Measurements from ENCODE around the gene PRXL2B. TPM values are rescaled to one million over a fixed set of nuclear protein-coding genes. Genes with fewer than 3 reads are reported as not detected.

PRXL2B gene
- total RNA-seq, 5 donors from 2014 or later (not counting 1 experiment from before 2014, with no cell fraction given) = 17.3 to 37.6 (median 35.3) TPM

- Histone ChIP-seq H3K36me3 (ENCODE audit: control insufficient read depth in 2 of 2, extremely low read depth in 1 of 2, insufficient read depth in 1 of 2, low read length in 1 of 2) (no peaks in the 10 kb centered on the region), H3K4me1 (ENCODE audit: control insufficient read depth in 1 of 2, extremely low read depth in 1 of 2, insufficient read depth in 2 of 2, low read length in 2 of 2) (peaks cover 0 to 17% of the 10 kb centered on the region in 2 experiments), H3K27ac (ENCODE audit: low read length) (no peak overlapping the region), H3K27me3 (replicated peaks in 1 of 2; ENCODE audit: control insufficient read depth in 2 of 2, extremely low read depth in 1 of 2, insufficient read depth in 2 of 2, low read length in 1 of 2) (peaks cover 0 to 82% of the 10 kb centered on the region in 2 experiments), H3K9me3 (no peaks in the 10 kb centered on the region), H3K4me3 (ENCODE audit: control insufficient read depth in 1 of 2, extremely low read depth in 1 of 2, low read length in 1 of 2) (no peak overlapping the region)
- WGBS (ENCODE audit: insufficient coverage) = no CpG with 5 or more reads among the region's 8 CpGs
- peak in 1 of 35 experiments; percentile 13 for DNase-seq
- H3K27me3 Mint-ChIP-seq = peaks cover 18 to 39% of the 10 kb centered on the region in 2 donors
- no peak overlapping the region for H3K4me3 Mint-ChIP-seq
- ATAC-seq (replicated peaks in 1 of 4) = no peak
- CTCF ChIA-PET = no interaction called here
- POLR2A ChIA-PET = no interaction called here
- no peak overlapping the region for H3K27ac Mint-ChIP-seq
- H3K4me1 Mint-ChIP-seq = peaks cover 1 to 22% (median 3%) of the 10 kb centered on the region in 3 donors
- H3K9me3 Mint-ChIP-seq = no peaks in the 10 kb centered on the region
- no peaks in the 10 kb centered on the region for H3K36me3 Mint-ChIP-seq
These were observed 45.5 kb downstream of the PRXL2B start for GRCh38 chr1:2632051-2632430.

GRCh38 chr1:2632561-2633361 lies 46.2 kb downstream of the PRXL2B start, which contains the start of gene MMEL1:
Gene MMEL1 (minus strand): TSS chr1:2633016. CDS start chr1:2629484, 3,532 bp downstream.
- Mint-ChIP-seq H3K27ac (no peak within 1 kb of the TSS), H3K27me3 (peaks cover 13 to 32% of the 10 kb centered on the region in 2 donors), H3K4me1 (peaks cover 2 to 18% (median 4%) of the 10 kb centered on the region in 3 donors), H3K36me3 (no peaks in the 10 kb centered on the region), H3K9me3 (no peaks in the 10 kb centered on the region), H3K4me3 (no peak within 1 kb of the TSS)
- peak in 2 of 35 experiments; percentile 7 to 21 for DNase-seq
- peaks cover 0 to 82% of the 10 kb centered on the region in 2 experiments for H3K27me3 ChIP-seq (replicated peaks in 1 of 2; ENCODE audit: control insufficient read depth in 2 of 2, extremely low read depth in 1 of 2, insufficient read depth in 2 of 2, low read length in 1 of 2)
- H3K27ac ChIP-seq (ENCODE audit: low read length) = no peak within 1 kb of the TSS
- ChIA-PET CTCF (interaction anchor here in 1 of 2 donors (0.7 kb wide), 1 partner anchor 809 kb away, joined by 3 read pairs; no protein-coding TSS in a partner anchor), POLR2A (no interaction called here)
- no peaks in the 10 kb centered on the region for H3K36me3 ChIP-seq (ENCODE audit: control insufficient read depth in 2 of 2, extremely low read depth in 1 of 2, insufficient read depth in 1 of 2, low read length in 1 of 2)
- no peak for ATAC-seq (replicated peaks in 1 of 4)
- H3K4me3 ChIP-seq (ENCODE audit: control insufficient read depth in 1 of 2, extremely low read depth in 1 of 2, low read length in 1 of 2) = no peak within 1 kb of the TSS
- peaks cover 0 to 16% of the 10 kb centered on the region in 2 experiments for H3K4me1 ChIP-seq (ENCODE audit: control insufficient read depth in 1 of 2, extremely low read depth in 1 of 2, insufficient read depth in 2 of 2, low read length in 2 of 2)
- 75% methylated on average over 8 of the region's 16 CpGs for WGBS (ENCODE audit: insufficient coverage)
- no peaks in the 10 kb centered on the region for H3K9me3 ChIP-seq

- DNase-seq (peak in 1 of 35 experiments; percentile 21), ATAC-seq (replicated peaks in 1 of 4) (no peak)
- POLR2A ChIA-PET = no interaction called here
- H3K9me3 ChIP-seq = no peaks in the 10 kb centered on the region
- 76% methylated on average over 10 of the region's 12 CpGs for WGBS (ENCODE audit: insufficient coverage)
- H3K4me1 Mint-ChIP-seq = peaks cover 2 to 18% (median 9%) of the 10 kb centered on the region in 3 donors
- no peak overlapping the region for H3K4me3 Mint-ChIP-seq
- CTCF ChIA-PET = no interaction called here
- no peak overlapping the region for H3K4me3 ChIP-seq (ENCODE audit: control insufficient read depth in 1 of 2, extremely low read depth in 1 of 2, low read length in 1 of 2)
- peaks cover 13 to 27% of the 10 kb centered on the region in 2 donors for H3K27me3 Mint-ChIP-seq
- H3K36me3 ChIP-seq (ENCODE audit: control insufficient read depth in 2 of 2, extremely low read depth in 1 of 2, insufficient read depth in 1 of 2, low read length in 1 of 2) = no peaks in the 10 kb centered on the region
- H3K27ac ChIP-seq (ENCODE audit: low read length) = no peak overlapping the region
- peaks cover 0 to 9% of the 10 kb centered on the region in 2 experiments for H3K4me1 ChIP-seq (ENCODE audit: control insufficient read depth in 1 of 2, extremely low read depth in 1 of 2, insufficient read depth in 2 of 2, low read length in 2 of 2)
- peaks cover 0 to 75% of the 10 kb centered on the region in 2 experiments for H3K27me3 ChIP-seq (replicated peaks in 1 of 2; ENCODE audit: control insufficient read depth in 2 of 2, extremely low read depth in 1 of 2, insufficient read depth in 2 of 2, low read length in 1 of 2)
- H3K27ac Mint-ChIP-seq = no peak overlapping the region
- H3K36me3 Mint-ChIP-seq = no peaks in the 10 kb centered on the region
- no peaks in the 10 kb centered on the region for H3K9me3 Mint-ChIP-seq
These were observed 46.9 kb downstream of the PRXL2B start for GRCh38 chr1:2633366-2633935.

GRCh38 chr1:2633936-2634491 lies 47.4 kb downstream of the PRXL2B start:
- peaks cover 0 to 70% of the 10 kb centered on the region in 2 experiments for H3K27me3 ChIP-seq (replicated peaks in 1 of 2; ENCODE audit: control insufficient read depth in 2 of 2, extremely low read depth in 1 of 2, insufficient read depth in 2 of 2, low read length in 1 of 2)
- no peak overlapping the region for H3K27ac Mint-ChIP-seq
- CTCF ChIA-PET = no interaction called here
- WGBS (ENCODE audit: insufficient coverage) = 77% methylated on average over 7 of the region's 8 CpGs
- no peaks in the 10 kb centered on the region for H3K36me3 Mint-ChIP-seq
- H3K9me3 Mint-ChIP-seq = no peaks in the 10 kb centered on the region
- no peak overlapping the region for H3K4me3 ChIP-seq (ENCODE audit: control insufficient read depth in 1 of 2, extremely low read depth in 1 of 2, low read length in 1 of 2)
- H3K27ac ChIP-seq (ENCODE audit: low read length) = no peak overlapping the region
- DNase-seq = no peak
- no peaks in the 10 kb centered on the region for H3K36me3 ChIP-seq (ENCODE audit: control insufficient read depth in 2 of 2, extremely low read depth in 1 of 2, insufficient read depth in 1 of 2, low read length in 1 of 2)
- POLR2A ChIA-PET = no interaction called here
- no peak for ATAC-seq (replicated peaks in 1 of 4)
- peaks cover 2 to 20% (median 10%) of the 10 kb centered on the region in 3 donors for H3K4me1 Mint-ChIP-seq
- H3K27me3 Mint-ChIP-seq = peaks cover 13 to 27% of the 10 kb centered on the region in 2 donors
- no peaks in the 10 kb centered on the region for H3K9me3 ChIP-seq
- H3K4me1 ChIP-seq (ENCODE audit: control insufficient read depth in 1 of 2, extremely low read depth in 1 of 2, insufficient read depth in 2 of 2, low read length in 2 of 2) = peaks cover 0 to 5% of the 10 kb centered on the region in 2 experiments
- H3K4me3 Mint-ChIP-seq = no peak overlapping the region

GRCh38 chr1:2635361-2636010 lies 48.9 kb downstream of the PRXL2B start:
- H3K9me3 ChIP-seq = no peaks in the 10 kb centered on the region
- no peaks in the 10 kb centered on the region for H3K9me3 Mint-ChIP-seq
- no peak overlapping the region for H3K27ac ChIP-seq (ENCODE audit: low read length)
- H3K36me3 Mint-ChIP-seq = no peaks in the 10 kb centered on the region
- DNase-seq = peak in 2 of 35 experiments; percentile 8 to 13
- H3K27ac Mint-ChIP-seq = no peak overlapping the region
- peaks cover 2 to 15% (median 10%) of the 10 kb centered on the region in 3 donors for H3K4me1 Mint-ChIP-seq
- POLR2A ChIA-PET = no interaction called here
- H3K27me3 Mint-ChIP-seq = peaks cover 4 to 17% of the 10 kb centered on the region in 2 donors
- WGBS (ENCODE audit: insufficient coverage) = 79% methylated on average over 10 of the region's 10 CpGs
- ATAC-seq (replicated peaks in 1 of 4) = no peak
- H3K4me1 ChIP-seq (ENCODE audit: control insufficient read depth in 1 of 2, extremely low read depth in 1 of 2, insufficient read depth in 2 of 2, low read length in 2 of 2) = no peaks in the 10 kb centered on the region
- CTCF ChIA-PET = no interaction called here
- H3K27me3 ChIP-seq (replicated peaks in 1 of 2; ENCODE audit: control insufficient read depth in 2 of 2, extremely low read depth in 1 of 2, insufficient read depth in 2 of 2, low read length in 1 of 2) = peaks cover 0 to 56% of the 10 kb centered on the region in 2 experiments
- no peaks in the 10 kb centered on the region for H3K36me3 ChIP-seq (ENCODE audit: control insufficient read depth in 2 of 2, extremely low read depth in 1 of 2, insufficient read depth in 1 of 2, low read length in 1 of 2)
- no peak overlapping the region for H3K4me3 ChIP-seq (ENCODE audit: control insufficient read depth in 1 of 2, extremely low read depth in 1 of 2, low read length in 1 of 2)
- H3K4me3 Mint-ChIP-seq = no peak overlapping the region

GRCh38 chr1:2636733-2637132 lies 50.2 kb downstream of the PRXL2B start:
- no peak for ATAC-seq (replicated peaks in 1 of 4)
- ChIA-PET CTCF (interaction anchor here in 1 of 2 donors (0.5 kb wide), 1 partner anchor 341 kb away, joined by 6 read pairs; no protein-coding TSS in a partner anchor), POLR2A (no interaction called here)
- H3K9me3 Mint-ChIP-seq = no peaks in the 10 kb centered on the region
- Histone ChIP-seq H3K27ac (ENCODE audit: low read length) (no peak overlapping the region), H3K27me3 (replicated peaks in 1 of 2; ENCODE audit: control insufficient read depth in 2 of 2, extremely low read depth in 1 of 2, insufficient read depth in 2 of 2, low read length in 1 of 2) (peaks cover 0 to 44% of the 10 kb centered on the region in 2 experiments), H3K4me1 (ENCODE audit: control insufficient read depth in 1 of 2, extremely low read depth in 1 of 2, insufficient read depth in 2 of 2, low read length in 2 of 2) (peaks cover 2 to 6% of the 10 kb centered on the region in 2 experiments), H3K4me3 (ENCODE audit: control insufficient read depth in 1 of 2, extremely low read depth in 1 of 2, low read length in 1 of 2) (no peak overlapping the region), H3K9me3 (no peaks in the 10 kb centered on the region), H3K36me3 (ENCODE audit: control insufficient read depth in 2 of 2, extremely low read depth in 1 of 2, insufficient read depth in 1 of 2, low read length in 1 of 2) (no peaks in the 10 kb centered on the region)
- no peak overlapping the region for H3K4me3 Mint-ChIP-seq
- H3K4me1 Mint-ChIP-seq = peaks cover 3 to 10% (median 10%) of the 10 kb centered on the region in 3 donors
- H3K27ac Mint-ChIP-seq = no peak overlapping the region
- H3K36me3 Mint-ChIP-seq = no peaks in the 10 kb centered on the region
- peak in 1 of 35 experiments; percentile 23 for DNase-seq
- WGBS (ENCODE audit: insufficient coverage) = 90% methylated on average over 7 of the region's 7 CpGs
- peaks cover 0 to 9% of the 10 kb centered on the region in 2 donors for H3K27me3 Mint-ChIP-seq

All from T-cell (primary cell).